Measurements from ENCODE around the gene PPY.

Gene PPY

GRCh38 chr17:43983196-43983514 lies 40.9 kb upstream of the PPY start:
- TF ChIP-seq, protein P1, sequence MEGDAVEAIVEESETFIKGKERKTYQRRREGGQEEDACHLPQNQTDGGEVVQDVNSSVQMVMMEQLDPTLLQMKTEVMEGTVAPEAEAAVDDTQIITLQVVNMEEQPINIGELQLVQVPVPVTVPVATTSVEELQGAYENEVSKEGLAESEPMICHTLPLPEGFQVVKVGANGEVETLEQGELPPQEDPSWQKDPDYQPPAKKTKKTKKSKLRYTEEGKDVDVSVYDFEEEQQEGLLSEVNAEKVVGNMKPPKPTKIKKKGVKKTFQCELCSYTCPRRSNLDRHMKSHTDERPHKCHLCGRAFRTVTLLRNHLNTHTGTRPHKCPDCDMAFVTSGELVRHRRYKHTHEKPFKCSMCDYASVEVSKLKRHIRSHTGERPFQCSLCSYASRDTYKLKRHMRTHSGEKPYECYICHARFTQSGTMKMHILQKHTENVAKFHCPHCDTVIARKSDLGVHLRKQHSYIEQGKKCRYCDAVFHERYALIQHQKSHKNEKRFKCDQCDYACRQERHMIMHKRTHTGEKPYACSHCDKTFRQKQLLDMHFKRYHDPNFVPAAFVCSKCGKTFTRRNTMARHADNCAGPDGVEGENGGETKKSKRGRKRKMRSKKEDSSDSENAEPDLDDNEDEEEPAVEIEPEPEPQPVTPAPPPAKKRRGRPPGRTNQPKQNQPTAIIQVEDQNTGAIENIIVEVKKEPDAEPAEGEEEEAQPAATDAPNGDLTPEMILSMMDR (conservative IDR thresholded peaks at IDR 0.05) = no peak
- TF ChIP-seq ZFX (IDR thresholded peaks at IDR 0.05) = no peak
- H3K27ac ChIP-seq = no peak overlapping the region

DNA sequence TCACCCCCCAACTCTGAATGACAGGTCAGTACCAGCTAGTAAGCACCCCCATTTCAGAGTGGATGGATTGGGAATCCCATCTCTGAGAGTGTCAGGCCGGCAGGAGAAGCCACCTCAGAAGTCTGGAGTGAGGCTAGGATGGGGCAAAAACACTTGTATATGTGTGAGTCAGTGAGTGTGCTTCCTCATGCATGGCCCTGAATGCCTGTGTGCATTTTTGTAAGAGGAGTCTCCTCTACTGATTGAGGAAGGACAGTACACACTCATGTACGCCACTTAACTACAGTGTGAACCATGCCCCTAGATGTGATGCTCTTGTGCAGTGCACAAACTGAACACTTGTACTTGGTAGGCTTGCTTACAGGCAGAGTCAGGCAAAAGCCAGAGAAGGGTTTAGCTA lies 39.9 kb upstream of the PPY start:
- no peak overlapping the region for H3K27ac ChIP-seq
- TF ChIP-seq, protein P1 (conservative IDR thresholded peaks at IDR 0.05) = no peak
- no peak for TF ChIP-seq ZFX (IDR thresholded peaks at IDR 0.05)

DNA sequence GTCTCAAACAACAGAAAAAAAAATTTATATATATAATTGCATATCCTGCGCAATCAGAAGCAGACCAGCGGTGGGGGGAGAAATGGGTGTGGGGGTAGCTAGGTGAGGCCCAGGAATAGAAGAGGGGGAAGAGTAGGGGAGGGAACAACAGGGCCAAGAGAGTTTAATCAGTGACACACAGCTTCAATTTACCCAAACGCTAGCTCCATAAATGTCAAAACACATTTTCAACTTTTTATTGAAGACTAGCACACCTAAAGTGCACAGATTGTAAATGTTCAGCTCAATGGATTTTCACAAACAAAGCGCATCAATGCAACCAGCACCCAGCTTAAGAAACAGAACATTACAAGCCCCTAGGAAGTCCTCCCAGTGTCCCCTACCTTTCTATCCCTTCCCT lies 37.4 kb upstream of the PPY start:
- TF ChIP-seq, protein P1 (conservative IDR thresholded peaks at IDR 0.05) = no peak
- TF ChIP-seq ZFX (IDR thresholded peaks at IDR 0.05) = no peak
- H3K27ac ChIP-seq = no peak overlapping the region

DNA sequence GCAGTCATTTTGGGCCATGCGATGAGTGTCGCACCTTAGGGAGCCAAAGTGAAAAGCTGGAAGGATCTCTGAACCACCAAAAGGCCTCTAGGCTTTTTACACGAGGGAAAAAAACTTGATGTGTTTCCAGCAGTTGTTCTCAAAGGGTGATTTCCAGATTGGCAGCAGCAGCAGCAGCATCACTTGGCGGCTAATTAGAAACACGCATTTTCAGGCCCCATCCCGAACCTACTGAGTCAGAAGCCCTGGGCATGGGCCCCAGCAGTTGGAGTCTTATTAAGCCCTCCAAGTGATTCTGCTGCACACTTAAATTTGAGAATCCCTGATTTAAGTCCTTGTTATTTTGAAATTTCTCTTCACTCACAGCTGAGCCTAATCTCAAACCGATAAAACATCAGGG lies 36.7 kb upstream of the PPY start:
- no peak overlapping the region for H3K27ac ChIP-seq
- no peak for TF ChIP-seq ZFX (IDR thresholded peaks at IDR 0.05)
- TF ChIP-seq, protein P1 (conservative IDR thresholded peaks at IDR 0.05) = no peak

DNA sequence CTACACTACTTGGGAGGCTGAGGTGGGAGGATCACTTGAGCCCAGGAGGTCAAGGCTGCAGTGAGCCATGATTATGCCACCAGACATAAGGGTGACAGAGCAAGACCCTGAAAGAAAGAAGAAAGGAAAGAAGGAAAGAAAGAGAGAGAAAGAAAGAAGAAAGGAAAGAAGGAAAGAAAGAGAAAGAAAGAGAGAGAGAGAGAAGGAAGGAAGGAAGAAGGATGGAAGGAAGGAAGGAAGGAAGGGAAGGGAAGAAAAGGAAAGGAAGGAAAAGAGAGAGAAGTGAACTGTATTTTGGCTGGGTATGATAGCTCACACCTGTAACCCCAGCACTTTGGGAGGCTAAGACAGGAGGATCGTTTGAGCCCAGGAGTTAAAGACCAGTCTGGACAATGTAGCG lies 35.8 kb upstream of the PPY start:
- no peak overlapping the region for H3K27ac ChIP-seq
- TF ChIP-seq, protein P1 (conservative IDR thresholded peaks at IDR 0.05) = no peak
- no peak for TF ChIP-seq ZFX (IDR thresholded peaks at IDR 0.05)

- TF ChIP-seq, protein P1 (conservative IDR thresholded peaks at IDR 0.05) = no peak
- TF ChIP-seq ZFX (IDR thresholded peaks at IDR 0.05) = no peak
- no peak overlapping the region for H3K27ac ChIP-seq
Measured at GRCh38 chr17:43976963-43977837, 34.9 kb upstream of the PPY start.

- no peak overlapping the region for H3K27ac ChIP-seq
- TF ChIP-seq, protein P1 (conservative IDR thresholded peaks at IDR 0.05) = no peak
- no peak for TF ChIP-seq ZFX (IDR thresholded peaks at IDR 0.05)
Measured at GRCh38 chr17:43975898-43976297, 33.6 kb upstream of the PPY start.
